Measurements from ENCODE around the gene FSIP1.

Gene FSIP1

GRCh38 chr15:39645138-39645975 is 137.3 kb downstream of the FSIP1 start:
- no peak for DNase-seq (ENCODE audit: low read depth)

GRCh38 chr15:39644136-39644535 is 138.5 kb downstream of the FSIP1 start:
- no peak for DNase-seq (ENCODE audit: low read depth)

DNA sequence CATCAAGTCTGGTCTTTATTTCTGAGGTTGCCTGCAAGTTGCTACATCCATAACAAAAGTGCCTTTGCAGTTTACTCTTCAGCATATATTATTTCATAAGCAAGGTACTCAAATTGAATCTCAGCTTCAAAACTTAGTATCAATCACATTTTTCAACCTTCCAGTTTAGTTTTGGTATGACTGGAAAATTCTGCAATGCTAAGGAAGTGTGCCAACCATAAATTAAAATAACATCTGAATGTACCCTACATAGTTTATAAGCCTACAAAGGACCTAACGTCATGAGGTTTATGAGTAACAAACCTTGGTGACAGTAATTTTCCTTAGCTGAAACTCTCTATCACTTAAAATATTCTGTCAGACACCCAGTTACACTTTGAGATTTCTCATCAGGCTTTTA is 138.9 kb downstream of the FSIP1 start:
- no peak for DNase-seq (ENCODE audit: low read depth)

GRCh38 chr15:39642011-39642640 is 140.5 kb downstream of the FSIP1 start:
- peak; percentile 80 for DNase-seq (ENCODE audit: low read depth)

GRCh38 chr15:39641191-39641889 is 141.3 kb downstream of the FSIP1 start:
- peak; percentile 86 for DNase-seq (ENCODE audit: low read depth)

GRCh38 chr15:39640665-39641064 is 142.0 kb downstream of the FSIP1 start:
- DNase-seq (ENCODE audit: low read depth) = no peak

GRCh38 chr15:39639037-39639436 is 143.6 kb downstream of the FSIP1 start:
- no peak for DNase-seq (ENCODE audit: low read depth)

DNA sequence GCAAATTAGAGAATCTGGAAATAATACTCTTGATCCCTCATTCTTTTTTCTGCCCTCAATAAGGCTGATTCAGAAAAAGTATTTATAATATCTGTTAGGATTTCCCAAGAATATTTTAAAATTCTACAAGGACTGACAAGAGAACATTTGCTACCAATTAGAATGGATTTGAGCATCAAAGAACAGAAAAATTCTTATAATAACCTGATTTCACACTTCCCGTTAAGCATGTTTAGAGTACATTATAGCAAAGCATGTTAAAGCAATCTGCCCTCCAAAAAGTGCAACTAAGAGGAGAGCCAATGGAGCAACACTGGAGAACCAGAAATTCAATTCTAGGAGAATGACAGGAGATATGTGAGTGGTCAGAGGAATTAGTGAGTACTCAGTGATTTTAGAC is 144.6 kb downstream of the FSIP1 start:
- no peak for DNase-seq (ENCODE audit: low read depth)

DNA sequence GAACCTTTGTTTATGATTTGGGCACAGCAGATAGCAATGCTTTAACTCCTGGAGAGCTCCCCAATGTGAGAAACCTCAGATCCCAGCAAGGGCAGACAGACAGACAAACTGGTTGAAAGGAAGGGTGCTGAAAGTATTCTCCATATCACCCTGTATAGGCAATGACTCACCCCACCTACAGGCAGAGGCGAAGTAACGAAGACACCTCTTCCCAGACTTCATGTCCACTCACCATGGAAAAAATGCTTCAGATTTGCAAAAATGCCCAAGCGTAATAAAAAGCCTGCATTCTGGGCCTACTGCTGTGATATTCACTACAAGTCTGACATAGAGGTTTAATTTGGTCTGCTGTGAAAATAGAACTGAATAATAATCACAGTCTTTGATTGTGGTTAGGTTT is 151.3 kb downstream of the FSIP1 start:
- DNase-seq (ENCODE audit: low read depth) = peak; percentile 33

- no peak for DNase-seq (ENCODE audit: low read depth)
Observed at GRCh38 chr15:39629906-39630305, 152.7 kb downstream of the FSIP1 start.

GRCh38 chr15:39629371-39629770 is 153.3 kb downstream of the FSIP1 start:
- DNase-seq (ENCODE audit: low read depth) = peak; percentile 27

DNA sequence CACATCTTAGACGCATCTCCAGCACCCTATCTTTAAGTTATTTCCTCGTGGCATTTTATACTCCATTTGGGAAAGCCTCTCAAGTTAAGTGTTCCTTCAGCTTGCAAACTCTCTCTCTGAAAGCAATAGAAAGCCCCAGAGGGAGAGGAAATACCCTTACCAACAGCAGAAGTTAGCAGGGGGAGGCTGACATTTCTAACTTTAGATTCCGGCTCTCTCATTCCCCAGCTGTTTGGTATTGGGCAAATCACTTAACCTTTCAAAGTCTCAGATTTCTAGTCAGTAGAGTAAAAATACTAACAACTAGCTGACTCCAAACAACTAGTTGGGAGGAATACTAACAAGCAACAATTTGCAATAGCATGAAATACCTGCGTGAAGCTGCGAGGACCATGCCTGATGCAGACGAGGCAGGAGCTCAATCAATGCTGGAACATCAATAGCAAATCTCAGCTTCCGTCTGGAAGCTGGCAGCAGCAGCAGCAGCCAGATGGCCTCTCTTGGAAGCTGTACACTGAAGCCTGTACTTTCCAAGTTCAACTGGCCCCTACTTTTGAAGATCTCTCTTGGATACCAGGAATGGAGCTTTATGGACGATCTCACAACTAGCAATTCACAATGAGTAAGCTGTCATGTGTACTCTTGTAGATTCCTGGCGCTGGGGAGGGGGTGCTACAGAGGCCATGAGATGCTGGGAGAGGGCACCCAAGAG is 153.9 kb downstream of the FSIP1 start:
- no peak for DNase-seq (ENCODE audit: low read depth)

GRCh38 chr15:39628144-39628508 is 154.5 kb downstream of the FSIP1 start:
- DNase-seq (ENCODE audit: low read depth) = peak; percentile 40

DNA sequence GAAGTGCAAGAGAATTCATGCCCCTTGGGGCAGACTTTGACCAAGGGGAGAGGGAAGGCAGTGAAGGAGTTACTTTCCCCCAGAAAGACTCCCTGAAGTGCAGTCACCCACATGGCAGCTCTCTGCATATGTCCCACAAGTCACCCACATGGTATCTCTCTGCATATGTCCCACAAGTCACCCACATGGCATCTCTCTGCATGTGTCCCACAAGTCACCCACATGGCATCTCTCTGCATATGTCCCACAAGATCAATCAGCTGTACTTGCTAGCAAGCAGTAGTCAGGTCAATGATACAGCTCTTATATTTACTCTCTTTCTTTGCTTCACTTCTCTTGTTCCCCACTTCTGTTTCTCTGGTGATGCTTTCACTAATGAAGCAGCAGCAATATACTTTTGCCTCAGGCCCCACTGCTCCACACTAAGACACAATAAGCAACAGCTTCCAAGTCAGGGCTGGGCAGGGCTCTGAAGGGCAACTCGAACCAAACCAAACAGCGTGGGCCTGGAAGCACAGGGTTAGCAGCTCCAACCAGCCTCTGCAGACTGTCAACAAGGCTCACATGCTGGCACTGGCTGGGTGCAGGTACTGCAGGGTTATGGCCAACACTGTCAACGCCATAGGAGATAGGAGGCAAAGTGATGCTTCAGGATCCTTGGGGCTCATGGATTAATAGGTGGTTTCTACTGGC is 155.0 kb downstream of the FSIP1 start:
- no peak for DNase-seq (ENCODE audit: low read depth)

DNA sequence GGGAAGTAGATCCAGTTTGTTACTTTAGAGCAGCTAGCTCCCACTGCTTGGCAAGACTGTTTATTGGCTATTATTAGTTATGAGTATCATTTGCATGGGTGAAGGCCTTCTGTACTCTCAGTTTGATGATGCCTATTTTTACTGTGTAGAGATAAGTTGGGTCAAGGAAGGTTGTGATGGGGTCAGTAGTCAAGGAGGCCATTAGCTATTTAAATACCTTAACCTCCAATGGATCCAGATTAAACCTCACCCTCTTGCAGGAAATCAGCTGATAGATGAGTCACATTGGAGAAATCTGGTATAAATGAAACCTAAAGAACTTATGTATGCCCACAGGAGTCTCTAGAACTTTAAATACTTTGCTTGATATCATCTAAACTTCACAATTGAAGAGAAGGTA is 156.8 kb downstream of the FSIP1 start:
- peak; percentile 42 for DNase-seq (ENCODE audit: low read depth)

DNA sequence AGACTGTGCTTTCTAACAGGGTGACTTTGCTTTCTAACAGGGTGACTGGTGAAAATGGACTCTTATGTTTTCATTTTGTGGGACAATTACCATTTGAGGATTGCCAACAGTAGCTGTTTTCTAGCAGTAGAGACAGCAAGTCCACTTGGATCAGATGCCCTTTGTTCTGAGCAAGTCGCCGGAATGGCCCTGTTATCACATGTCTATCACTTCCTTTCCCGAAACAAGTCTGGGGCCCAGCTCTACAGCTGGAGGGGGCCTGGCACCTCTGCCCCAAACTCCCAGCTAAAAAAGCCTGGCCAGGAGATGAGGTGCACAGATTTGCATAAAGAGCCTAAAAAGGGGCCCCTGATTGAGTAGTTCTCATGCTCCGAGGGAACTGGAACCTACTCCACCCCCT is 157.2 kb downstream of the FSIP1 start:
- no peak for DNase-seq (ENCODE audit: low read depth)

GRCh38 chr15:39624806-39625205 is 157.8 kb downstream of the FSIP1 start:
- DNase-seq (ENCODE audit: low read depth) = peak; percentile 96

GRCh38 chr15:39623529-39623931 is 159.1 kb downstream of the FSIP1 start:
- DNase-seq (ENCODE audit: low read depth) = no peak

DNA sequence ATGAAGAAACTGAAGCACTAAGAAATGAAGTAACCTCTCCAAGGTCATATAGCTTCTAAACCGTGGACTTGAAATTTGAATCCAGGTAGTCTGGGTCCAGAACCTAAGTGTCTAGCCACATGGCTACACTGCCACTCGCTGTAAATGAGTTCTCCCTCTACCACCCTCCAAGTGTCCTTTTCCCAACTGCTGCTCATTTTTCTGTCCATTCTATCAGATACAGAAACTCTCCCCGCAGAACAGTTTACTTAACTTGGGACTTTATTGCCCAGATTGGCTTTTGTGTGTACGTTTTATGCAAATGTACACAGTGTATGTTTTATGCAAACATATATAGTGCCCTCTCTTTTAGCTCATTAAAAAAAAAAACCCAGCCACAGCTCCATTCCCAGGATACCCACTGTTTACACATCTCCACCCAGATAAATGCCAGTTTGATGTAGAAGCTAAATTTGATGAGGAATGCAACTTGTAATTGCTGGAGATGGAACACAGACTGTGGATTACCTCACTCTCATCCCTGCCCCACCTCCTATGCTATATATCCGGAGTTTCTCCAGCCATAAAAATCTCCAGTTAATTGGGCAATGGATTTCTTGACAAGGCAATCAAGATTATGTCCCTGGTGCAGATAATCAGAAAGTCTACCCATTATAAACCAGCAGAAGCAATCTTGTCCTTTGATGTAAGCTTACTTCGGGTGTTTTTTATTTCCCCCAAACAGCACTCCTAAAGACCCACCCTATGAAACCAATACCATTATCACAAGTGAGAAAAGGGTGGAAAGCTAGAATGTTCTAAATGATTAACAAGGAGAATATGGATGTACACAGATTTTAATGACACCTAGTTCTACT is 159.8 kb downstream of the FSIP1 start:
- DNase-seq (ENCODE audit: low read depth) = peak; percentile 32

- no peak for DNase-seq (ENCODE audit: low read depth)
Observed at GRCh38 chr15:39621976-39622375, 160.7 kb downstream of the FSIP1 start.

- DNase-seq (ENCODE audit: low read depth) = no peak
Observed at GRCh38 chr15:39621210-39621609, 161.4 kb downstream of the FSIP1 start.
